B cell (primary cell): ENCODE measurements around the gene RBM38. TPM values are rescaled to one million over a fixed set of nuclear protein-coding genes. Genes with fewer than 3 reads are reported as not detected.

Source experiments
- ATAC-seq: fragments of 200-7000 bp; cut with Tn5 transposase; one replicate; pipeline ENCODE4 v1.10.0; 2021; ENCODE audit warnings: low read depth, mild to moderate bottlenecking, moderate number of reproducible peaks, moderate library complexity
- CTCF ChIA-PET: fragments of 350-600 bp; sonication (Branson Sonifier 250); formaldehyde crosslinking; loops from one replicate; lab custom pipeline; 2021; ENCODE audit warnings: antibody characterized with exemption, inconsistent platforms; lab: Charles Lee
- POLR2A ChIA-PET: fragments of 350-600 bp; sonication (Branson Sonifier 250); formaldehyde crosslinking; loops from one replicate; lab custom pipeline; 2021; ENCODE audit warnings: antibody characterized with exemption; lab: Charles Lee
- DNase-seq: peaks from one replicate; pipeline ENCODE4 v3.0.0; 2013
- H2AFZ ChIP-seq: 2 replicates; pipeline ENCODE4 v1.6.1; 2012; ENCODE audit warnings: mild to moderate bottlenecking, low read depth, low read length; ENCODE audit not compliant: insufficient read depth, poor library complexity, severe bottlenecking
- H3K27ac ChIP-seq, 2 donors: 1 replicate in 1 of 2; 2 replicates in 1 of 2; pipeline ENCODE4 v1.5.1; 2012 to 2013; ENCODE audit warnings: low read length in 2 of 2, mild to moderate bottlenecking in 2 of 2, moderate library complexity in 1 of 2
- H3K27me3 ChIP-seq, 4 experiments: fragments of 200-600 bp in 1 of 4; sonication (generic) in 1 of 4; replicated peaks in 1 of 4; 1 replicate in 2 of 4; 2 replicates in 2 of 4; pipeline versions ENCODE4 v1.6.1 to v1.7.0; 2013 to 2016; ENCODE audit warnings: low read length in 3 of 4, mild to moderate bottlenecking in 2 of 4, mixed read lengths in 1 of 4, moderate library complexity in 1 of 4; ENCODE audit not compliant: insufficient read depth in 4 of 4, control insufficient read depth in 3 of 4; ENCODE audit errors: control extremely low read depth in 1 of 4
- H3K36me3 ChIP-seq, 2 experiments: replicated peaks in 1 of 2; 1 replicate in 1 of 2; 2 replicates in 1 of 2; pipeline versions ENCODE4 v1.6.1 to v1.7.1; 2013; ENCODE audit warnings: low read length in 1 of 2; ENCODE audit not compliant: insufficient read depth in 2 of 2, control insufficient read depth in 1 of 2; ENCODE audit errors: control extremely low read depth in 1 of 2, extremely low read depth in 1 of 2
- H3K4me1 ChIP-seq, 2 donors: fragments of 200-600 bp in 1 of 2; sonication (generic) in 1 of 2; 1 replicate in 1 of 2; 2 replicates in 1 of 2; pipeline versions ENCODE4 v1.5.1 to v1.6.1; 2013 to 2017; ENCODE audit warnings: low read length in 2 of 2; ENCODE audit not compliant: control insufficient read depth in 2 of 2, insufficient read depth in 2 of 2
- H3K4me2 ChIP-seq: replicated peaks from 2 replicates; pipeline ENCODE3; 2012; ENCODE audit warnings: mild to moderate bottlenecking, low read depth, low read length; ENCODE audit not compliant: poor library complexity, severe bottlenecking
- H3K4me3 ChIP-seq, 5 experiments: fragments of 200-600 bp in 1 of 5; sonication (generic) in 1 of 5; 1 replicate in 3 of 5; 2 replicates in 2 of 5; pipeline versions ENCODE4 v1.5.1 to v1.7.0; 2011 to 2016; ENCODE audit warnings: low read length in 4 of 5, mild to moderate bottlenecking in 4 of 5, low read depth in 2 of 5, control low read depth in 1 of 5, moderate library complexity in 1 of 5; ENCODE audit not compliant: insufficient read depth in 1 of 5; ENCODE audit errors: control extremely low read depth in 1 of 5, extremely low read depth in 1 of 5
- H3K79me2 ChIP-seq: fragments of 200-600 bp; sonication (generic); one replicate; pipeline ENCODE4 v1.6.0; 2016; ENCODE audit warnings: low read length; ENCODE audit not compliant: control insufficient read depth, insufficient read depth
- H3K9ac ChIP-seq: fragments of 200-600 bp; sonication (generic); 2 replicates; pipeline ENCODE4 v1.6.1; 2017; ENCODE audit warnings: mild to moderate bottlenecking, low read length, moderate library complexity
- H3K9me3 ChIP-seq, 3 donors: one replicate each; pipeline versions ENCODE4 v1.6.1 to v1.7.1; 2013; ENCODE audit warnings: low read length in 2 of 3; ENCODE audit not compliant: control insufficient read depth in 2 of 3, insufficient read depth in 1 of 3; ENCODE audit errors: control extremely low read depth in 1 of 3
- H4K20me1 ChIP-seq: 2 replicates; pipeline ENCODE4 v1.6.0; 2012; ENCODE audit warnings: mild to moderate bottlenecking, low read length; ENCODE audit not compliant: insufficient read depth, control insufficient read depth, poor library complexity, severe bottlenecking
- H3K27ac Mint-ChIP-seq: one replicate; pipeline ENCODE4 v1.8.0; 2021; ENCODE audit warnings: mixed read lengths
- H3K27me3 Mint-ChIP-seq: one replicate; pipeline ENCODE4 v1.8.0; 2021; ENCODE audit warnings: mixed read lengths
- H3K4me1 Mint-ChIP-seq: one replicate; pipeline ENCODE4 v1.8.0; 2021; ENCODE audit warnings: mixed read lengths
- H3K4me3 Mint-ChIP-seq: one replicate; pipeline ENCODE4 v1.8.0; 2021; ENCODE audit warnings: mixed read lengths
- H3K9me3 Mint-ChIP-seq: one replicate; pipeline ENCODE4 v1.8.0; 2022; ENCODE audit warnings: mixed read lengths; ENCODE audit not compliant: insufficient read depth
- CTCF ChIP-seq: fragments of 200-600 bp; IDR thresholded peaks from one replicate; pipeline ENCODE4 v1.8.0; 2022; ENCODE audit warnings: antibody characterized with exemption, mild to moderate bottlenecking
- EZH2 ChIP-seq: IDR thresholded peaks from 2 replicates; pipeline ENCODE4 v1.6.1; 2012; ENCODE audit warnings: borderline replicate concordance, low read depth, mild to moderate bottlenecking, moderate library complexity, low read length; ENCODE audit not compliant: insufficient read depth, poor library complexity, severe bottlenecking
- WGBS: methylation state at CpG from one replicate; pipeline ENCODE4 v1.1.5; 2013; ENCODE audit warnings: missing lambda C conversion rate; ENCODE audit not compliant: insufficient coverage; 5-methylcytosine and 5-hydroxymethylcytosine counted together
- intact Hi-C: fragments of 100-400 bp; cut with micrococcal nuclease; formaldehyde crosslinking; loops from one replicate; pipeline ENCODE4 v1.10.0; 2022
- polyA plus RNA-seq: library from polyadenylated mRNA; depleted of rRNA; stranded (reverse); fragments of >200 nt; gene quantifications from 2 replicates; pipeline ENCODE4 v1.2.3, GENCODE V29; 2012
- total RNA-seq, 2 donors: library from RNA; stranded (reverse); fragments of 120-200 nt in 1 of 2; gene quantifications; 1 replicate in 1 of 2; 2 replicates in 1 of 2; pipeline versions ENCODE4 v1.2.3 to v1.2.4, GENCODE V29; 2013 to 2022

The RBM38 gene
- total and polyA plus RNA-seq, 2 donors (not counting 1 experiment from before 2014, with no cell fraction given), result 198 to 225 TPM

GRCh38 chr20:57372157-57372556 lies 19.0 kb upstream of the RBM38 start:
- no peak for ATAC-seq
- Histone ChIP-seq H3K4me2 (no peak overlapping the region), H3K36me3 (peaks cover 3 to 86% of the 10 kb centered on the region in 2 experiments), H3K27me3 (no peaks in the 10 kb centered on the region), H3K9ac (no peak overlapping the region), H3K9me3 (no peaks in the 10 kb centered on the region), H3K79me2 (no peaks in the 10 kb centered on the region), H3K27ac (no peak overlapping the region), H3K4me3 (no peak overlapping the region), H3K4me1 (no peaks in the 10 kb centered on the region), H4K20me1 (no peaks in the 10 kb centered on the region), H2AFZ (no peak overlapping the region)
- Mint-ChIP-seq H3K9me3 (no peaks in the 10 kb centered on the region), H3K4me3 (no peak overlapping the region), H3K27me3 (no peaks in the 10 kb centered on the region), H3K4me1 (peaks cover 5% of the 10 kb centered on the region), H3K27ac (no peak overlapping the region)
- 96% methylated on average over 9 of the region's 9 CpGs for WGBS
- TF ChIP-seq EZH2, result no peak
- TF ChIP-seq CTCF, result no peak
- ChIA-PET CTCF (no interaction called here), POLR2A (no interaction called here)
- no peak for DNase-seq
- intact Hi-C loops, result no loop called here

- POLR2A ChIA-PET, result no interaction called here
- intact Hi-C loops, result no loop called here
- Histone ChIP-seq H3K27ac (no peak overlapping the region), H2AFZ (no peak overlapping the region), H3K9me3 (no peaks in the 10 kb centered on the region), H4K20me1 (no peaks in the 10 kb centered on the region), H3K79me2 (no peaks in the 10 kb centered on the region), H3K9ac (no peak overlapping the region), H3K4me2 (no peak overlapping the region), H3K4me3 (no peak overlapping the region), H3K4me1 (no peaks in the 10 kb centered on the region), H3K27me3 (no peaks in the 10 kb centered on the region), H3K36me3 (peaks cover 3 to 89% of the 10 kb centered on the region in 2 experiments)
- ATAC-seq (no peak), DNase-seq (no peak)
- H3K4me1 Mint-ChIP-seq, result peaks cover 5% of the 10 kb centered on the region
- TF ChIP-seq EZH2, result no peak
- no peak for TF ChIP-seq CTCF
- CTCF ChIA-PET, result no interaction called here
- no peaks in the 10 kb centered on the region for H3K9me3 Mint-ChIP-seq
- no peak overlapping the region for H3K27ac Mint-ChIP-seq
- 93% methylated on average over 22 of the region's 25 CpGs for WGBS
- H3K27me3 Mint-ChIP-seq, result no peaks in the 10 kb centered on the region
- no peak overlapping the region for H3K4me3 Mint-ChIP-seq
These were observed 18.4 kb upstream of the RBM38 start for GRCh38 chr20:57372581-57373350.
